ENCODE measurements around the gene RGS4.

The RGS4 gene

GRCh38 chr1:163102590-163102989 lies 33.4 kb downstream of the RGS4 start:
- DNase-seq (ENCODE audit: low read depth, low spot score), result no peak

- no peak for DNase-seq (ENCODE audit: low read depth, low spot score)
Observed at GRCh38 chr1:163104385-163105099, 35.4 kb downstream of the RGS4 start.

GRCh38 chr1:163106364-163106987 lies 37.3 kb downstream of the RGS4 start:
- DNase-seq (ENCODE audit: low read depth, low spot score), result no peak

GRCh38 chr1:163107655-163108054 lies 38.5 kb downstream of the RGS4 start:
- no peak for DNase-seq (ENCODE audit: low read depth, low spot score)

- DNase-seq (ENCODE audit: low read depth, low spot score), result no peak
Observed at GRCh38 chr1:163115887-163116286, 46.7 kb downstream of the RGS4 start.

GRCh38 chr1:163119707-163120106 lies 50.5 kb downstream of the RGS4 start:
- no peak for DNase-seq (ENCODE audit: low read depth, low spot score)

DNA sequence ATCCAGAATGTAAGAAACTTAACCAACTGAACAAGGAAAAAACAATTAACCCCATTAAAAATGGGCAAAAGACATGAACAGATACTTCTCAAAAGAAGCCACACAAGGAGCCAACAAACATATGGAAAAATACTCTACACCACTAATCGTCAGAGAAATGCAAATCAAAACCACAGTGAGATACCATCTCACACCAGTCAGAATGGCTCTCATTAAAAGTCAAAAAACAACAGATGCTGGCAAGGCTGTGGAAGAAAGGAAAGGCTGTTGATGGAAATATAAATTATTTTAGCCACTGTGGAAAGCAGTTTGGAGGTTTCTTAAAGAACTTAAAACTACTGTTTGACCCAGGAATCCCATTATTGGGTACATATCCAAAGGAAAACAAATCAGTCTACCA lies 51.2 kb downstream of the RGS4 start:
- no peak for DNase-seq (ENCODE audit: low read depth, low spot score)

DNA sequence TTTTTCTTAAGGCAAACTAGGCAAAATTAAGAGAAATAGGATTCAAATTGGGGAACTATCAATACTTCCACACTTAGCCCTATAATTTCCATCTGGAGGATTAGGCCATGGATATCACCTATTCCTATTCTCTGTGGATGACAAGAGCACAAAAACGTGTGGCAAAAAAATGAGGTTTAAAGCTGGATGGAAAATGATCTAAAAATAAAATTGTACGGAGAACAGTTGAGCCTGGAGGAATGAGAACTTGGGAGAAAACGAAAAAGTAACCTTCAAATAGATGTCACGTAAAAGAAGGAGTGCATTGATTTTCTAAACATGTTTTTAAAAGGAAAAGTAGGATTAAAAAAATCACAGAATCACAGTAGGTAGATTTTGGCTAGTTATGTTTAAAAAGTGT lies 55.7 kb downstream of the RGS4 start:
- DNase-seq (ENCODE audit: low read depth, low spot score), result no peak

Measured in activated CD4-positive, CD25-positive, alpha-beta regulatory T cell treated with anti-CD3 and anti-CD28 coated beads, Interleukin-2, amount 50 U/mL, for 16 hours (primary cell).